HCT116 (cell line): ENCODE results near the gene NRCAM. TPM values are rescaled to one million over a fixed set of nuclear protein-coding genes. Genes with fewer than 3 reads are reported as not detected.

Experiments
- ATAC-seq: fragments of 200-7000 bp; cut with Tn5 transposase; 2 replicates; pipeline ENCODE4 v1.9.1; 2020; ENCODE audit warnings: mild to moderate bottlenecking, moderate library complexity
- BruUV-seq: library from RNA; stranded (reverse); fragments of 400-500 nt; replicated peaks from 2 replicates; lab custom pipeline; 2021; lab: Mats Ljungman, UMichigan
- CTCF ChIA-PET: fragments of 300-600 bp; sonication (Branson Sonifier 250); formaldehyde crosslinking; loops from one replicate; lab custom pipeline; 2021; ENCODE audit warnings: antibody characterized with exemption; lab: Charles Lee
- POLR2A ChIA-PET: fragments of 300-600, 350-600 bp; sonication (Branson Sonifier 250); formaldehyde crosslinking; loops from one replicate; lab custom pipeline; 2021; ENCODE audit warnings: antibody characterized with exemption; lab: Charles Lee
- RAD21 ChIA-PET, 2 experiments: fragments of 300-600 bp; sonication (Branson Sonifier 250); formaldehyde crosslinking; loops; one replicate each; lab custom pipeline; 2023; ENCODE audit warnings: low total read pairs in 2 of 2; ENCODE audit not compliant: uncharacterized antibody in 2 of 2, unreplicated experiment in 2 of 2, low non-redundant PET in 1 of 2; lab: Charles Lee
- DNase-seq: peaks from one replicate; pipeline ENCODE4 v3.0.0-alpha.2; 2010; ENCODE audit warnings: low read depth, low spot score
- H2AFZ ChIP-seq: fragments of 200-600 bp; shearing (Covaris generic), sonication (generic); 2 replicates; pipeline ENCODE4 v1.6.1; 2017; ENCODE audit warnings: low read depth, mixed run types, mixed read lengths, antibody characterized with exemption, low read length; ENCODE audit not compliant: poor library complexity, severe bottlenecking
- H3K27ac ChIP-seq: 2 replicates; pipeline ENCODE4 v1.5.1; 2012; ENCODE audit warnings: low read depth, low read length
- H3K27me3 ChIP-seq: fragments of 200-600 bp; sonication (generic); 2 replicates; pipeline ENCODE4 v1.6.1; 2016; ENCODE audit warnings: mixed run types, low read length, mixed read lengths; ENCODE audit not compliant: insufficient read depth
- H3K36me3 ChIP-seq, 2 experiments: fragments of 200-500 bp in 1 of 2; fragments of 200-600 bp in 1 of 2; sonication (Bioruptor generic) in 1 of 2; sonication (generic) in 1 of 2; 2 replicates each; pipeline versions ENCODE4 v1.5.1 to v1.6.1; 2014 to 2016; ENCODE audit warnings: low read length in 2 of 2, inconsistent platforms in 1 of 2, mixed read lengths in 1 of 2, mixed run types in 1 of 2; ENCODE audit not compliant: insufficient read depth in 2 of 2, control insufficient read depth in 1 of 2
- H3K4me1 ChIP-seq, 2 experiments: fragments of 200-600 bp in 1 of 2; sonication (generic) in 1 of 2; 2 replicates each; pipeline versions ENCODE4 v1.5.1 to v1.6.1; 2012 to 2017; ENCODE audit warnings: low read length in 2 of 2, inconsistent platforms in 1 of 2, mild to moderate bottlenecking in 1 of 2, mixed read lengths in 1 of 2, mixed run types in 1 of 2, moderate library complexity in 1 of 2; ENCODE audit not compliant: insufficient read depth in 2 of 2, control insufficient read depth in 1 of 2
- H3K4me2 ChIP-seq: fragments of 200-600 bp; sonication (generic); 2 replicates; pipeline ENCODE4 v1.6.1; 2017; ENCODE audit warnings: mixed run types, low read length, mixed read lengths
- H3K4me3 ChIP-seq, 2 experiments: fragments of 200-600 bp in 1 of 2; sonication (generic) in 1 of 2; replicated peaks in 1 of 2; 2 replicates each; pipeline ENCODE4 v1.5.1; 2011 to 2016; ENCODE audit warnings: low read length in 2 of 2, control low read depth in 1 of 2, low read depth in 1 of 2, mild to moderate bottlenecking in 1 of 2, mixed read lengths in 1 of 2, mixed run types in 1 of 2
- H3K79me2 ChIP-seq: fragments of 200-600 bp; sonication (generic); 2 replicates; pipeline ENCODE4 v1.6.1; 2017; ENCODE audit warnings: mild to moderate bottlenecking, mixed run types, low read length, moderate library complexity, mixed read lengths; ENCODE audit not compliant: insufficient read depth
- H3K9ac ChIP-seq: fragments of 200-600 bp; sonication (generic); 2 replicates; pipeline ENCODE4 v1.6.1; 2016; ENCODE audit warnings: low read length, mixed read lengths
- H3K9me2 ChIP-seq: fragments of 200-600 bp; sonication (generic), shearing (Covaris generic); 2 replicates; pipeline ENCODE4 v1.6.1; 2017; ENCODE audit warnings: mixed run types, mild to moderate bottlenecking, moderate library complexity; ENCODE audit not compliant: insufficient read depth
- H3K9me3 ChIP-seq, 2 experiments: fragments of 200-500 bp in 1 of 2; fragments of 200-600 bp in 1 of 2; sonication (Bioruptor generic) in 1 of 2; sonication (generic) in 1 of 2; 2 replicates each; pipeline ENCODE4 v1.6.1; 2014 to 2017; ENCODE audit warnings: low read length in 2 of 2, mixed read lengths in 2 of 2, inconsistent platforms in 1 of 2, low read depth in 1 of 2, mild to moderate bottlenecking in 1 of 2, mixed run types in 1 of 2, moderate library complexity in 1 of 2; ENCODE audit not compliant: control insufficient read depth in 1 of 2, insufficient read depth in 1 of 2
- H4K20me1 ChIP-seq: fragments of 200-600 bp; sonication (generic), shearing (Covaris generic); 2 replicates; pipeline ENCODE4 v1.6.1; 2017; ENCODE audit warnings: mixed run types, mild to moderate bottlenecking, moderate library complexity; ENCODE audit not compliant: insufficient read depth
- CBX3 ChIP-seq: IDR thresholded peaks from 2 replicates; pipeline ENCODE4 v1.6.1; 2012; ENCODE audit warnings: low read depth
- CEBPB ChIP-seq: IDR thresholded peaks from 2 replicates; pipeline ENCODE4 v1.6.1; 2012; ENCODE audit warnings: low read depth
- CTCF ChIP-seq, 3 experiments: fragments of 200-600 bp in 1 of 3; sonication (generic) in 1 of 3; IDR thresholded peaks in 2 of 3; conservative IDR thresholded peaks in 1 of 3; 2 replicates each; pipeline ENCODE4 v1.5.1; 2012 to 2017; ENCODE audit warnings: low read depth in 2 of 3, low read length in 2 of 3, antibody characterized with exemption in 1 of 3, borderline replicate concordance in 1 of 3, control low read depth in 1 of 3, mild to moderate bottlenecking in 1 of 3, mixed read lengths in 1 of 3, mixed run types in 1 of 3, moderate library complexity in 1 of 3; ENCODE audit not compliant: insufficient read depth in 1 of 3
- EGR1 ChIP-seq: IDR thresholded peaks from 2 replicates; pipeline ENCODE4 v1.6.1; 2012; ENCODE audit warnings: low read depth
- EZH2 ChIP-seq: fragments of 200-600 bp; sonication (generic); IDR thresholded peaks from 2 replicates; pipeline ENCODE4 v1.6.1; 2017; ENCODE audit warnings: antibody characterized with exemption, mixed run types
- EZH2phosphoT487 ChIP-seq: fragments of 200-600 bp; IDR thresholded peaks from 2 replicates; pipeline ENCODE4 v1.6.1; 2018; ENCODE audit warnings: antibody characterized with exemption, borderline replicate concordance
- POLR2A ChIP-seq: IDR thresholded peaks from 2 replicates; pipeline ENCODE4 v1.7.0; 2011; ENCODE audit warnings: borderline replicate concordance; ENCODE audit not compliant: insufficient read depth, insufficient read length; ENCODE audit errors: extremely low read depth
- RAD21 ChIP-seq: IDR thresholded peaks from 2 replicates; pipeline ENCODE4 v1.6.1; 2012; ENCODE audit warnings: low read depth, mild to moderate bottlenecking
- REST ChIP-seq: IDR thresholded peaks from 2 replicates; pipeline ENCODE4 v1.6.1; 2012; ENCODE audit warnings: low read depth
- SIN3A ChIP-seq: IDR thresholded peaks from 2 replicates; pipeline ENCODE4 v1.6.1; 2012; ENCODE audit warnings: low read depth
- SP1 ChIP-seq: IDR thresholded peaks from 2 replicates; pipeline ENCODE4 v1.6.1; 2012; ENCODE audit warnings: low read depth
- SRF ChIP-seq: IDR thresholded peaks from 2 replicates; pipeline ENCODE4 v1.6.1; 2012; ENCODE audit warnings: low read depth
- TCF7L2 ChIP-seq: IDR thresholded peaks from 2 replicates; pipeline ENCODE4 v1.7.0; 2011; ENCODE audit warnings: borderline replicate concordance, inconsistent platforms; ENCODE audit not compliant: insufficient read depth, insufficient read length; ENCODE audit errors: extremely low read depth
- ZFX ChIP-seq: fragments of 450-650 bp; IDR thresholded peaks from 2 replicates; pipeline ENCODE4 v1.6.1; 2017
- ZNF274 ChIP-seq: fragments of 200-500 bp; sonication (Bioruptor generic); IDR thresholded peaks from 2 replicates; pipeline ENCODE4 v1.6.1; 2014; ENCODE audit warnings: mild to moderate bottlenecking, low read depth, low read length, inconsistent platforms
- intact Hi-C: fragments of 100-400 bp; cut with micrococcal nuclease; formaldehyde crosslinking; loops from 2 replicates; pipeline ENCODE4 v1.10.0; 2022
- total RNA-seq: library from RNA; stranded (reverse); gene quantifications from one replicate; pipeline ENCODE4 v1.2.1, GENCODE V29; 2021; ENCODE audit not compliant: unreplicated experiment
- TF ChIP-seq, protein P1 (sequence below): IDR thresholded peaks from 2 replicates; pipeline ENCODE4 v1.6.1; 2012

Gene NRCAM
- total RNA-seq, 1 experiment from 2014 or later, result 0.15 TPM

DNA sequence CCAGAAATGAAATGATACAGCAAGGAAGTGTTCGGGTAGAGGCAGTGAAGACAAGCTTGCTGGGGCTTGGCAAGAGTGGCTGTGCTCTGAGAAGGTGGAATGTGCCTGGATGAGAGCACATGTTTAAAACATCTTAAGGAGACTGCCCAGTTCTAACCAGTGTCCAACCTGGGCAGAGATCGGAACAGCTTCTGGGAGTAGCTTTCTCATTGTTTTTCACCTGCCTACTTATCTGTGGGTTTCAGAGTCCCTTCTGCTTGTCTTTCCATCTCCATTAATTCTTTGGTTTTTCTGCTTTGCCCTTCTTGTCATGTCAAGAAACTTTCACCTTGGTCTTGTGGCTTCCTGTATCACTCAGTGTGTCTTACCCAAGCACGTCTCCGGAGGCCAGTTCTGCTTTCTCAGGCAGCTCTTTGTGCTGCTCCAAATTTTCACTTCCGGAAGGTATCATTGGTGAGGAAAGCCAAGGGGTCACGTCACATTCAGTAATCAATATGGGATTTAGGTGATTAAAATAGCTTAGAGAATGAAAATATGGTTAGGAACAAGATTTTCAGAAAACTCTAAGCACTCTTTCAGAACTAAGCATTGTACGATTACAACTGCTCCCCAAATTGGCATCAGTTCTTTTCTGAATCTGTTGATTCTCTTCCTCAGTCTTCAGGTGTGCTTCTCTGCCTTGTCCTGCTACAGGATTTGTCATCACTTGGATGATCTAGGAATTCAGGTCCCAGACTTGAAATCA is 320.6 kb downstream of the NRCAM start:
- RAD21 ChIA-PET, result no interaction called here
- no peaks in the 10 kb centered on the region for H3K4me1 ChIP-seq

More for the DNA sequence above, 320.6 kb downstream of the NRCAM start:
- Histone ChIP-seq H3K4me3 (no peak overlapping the region), H3K9ac (no peak overlapping the region), H2AFZ (no peak overlapping the region), H3K9me2 (no peaks in the 10 kb centered on the region), H3K79me2 (no peaks in the 10 kb centered on the region), H3K27me3 (no peaks in the 10 kb centered on the region), H4K20me1 (no peaks in the 10 kb centered on the region), H3K9me3 (no peaks in the 10 kb centered on the region), H3K36me3 (no peaks in the 10 kb centered on the region), H3K27ac (no peak overlapping the region), H3K4me2 (no peak overlapping the region)
- BruUV-seq, result no TSS peak
- ChIA-PET POLR2A (no interaction called here), CTCF (no interaction called here)
- no peak for ATAC-seq
- no peak for DNase-seq
- intact Hi-C loops, result no loop called here
- TF ChIP-seq TCF7L2 (no peak), CTCF (IDR thresholded peaks at IDR 0.05 in 2 of 3, conservative IDR thresholded peaks at IDR 0.05 in 1 of 3; ENCODE audit: borderline replicate concordance in 1 of 3, insufficient read depth in 1 of 3, low read depth in 2 of 3, low read length in 2 of 3) (no peak), CEBPB (no peak), EGR1 (no peak), SRF (no peak), ZFX (no peak), ZNF274 (no peak), REST (no peak), POLR2A (no peak), RAD21 (no peak), SIN3A (no peak), SP1 (no peak), CBX3 (no peak), EZH2 (no peak), EZH2phosphoT487 (no peak)
- TF ChIP-seq, protein P1, sequence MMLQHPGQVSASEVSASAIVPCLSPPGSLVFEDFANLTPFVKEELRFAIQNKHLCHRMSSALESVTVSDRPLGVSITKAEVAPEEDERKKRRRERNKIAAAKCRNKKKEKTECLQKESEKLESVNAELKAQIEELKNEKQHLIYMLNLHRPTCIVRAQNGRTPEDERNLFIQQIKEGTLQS, result no peak
- TF ChIP-seq, all 23 proteins: peak for 0
